Chondrocyte (in vitro differentiated cells): ENCODE results near the gene LTC4S. TPM values are rescaled to one million over a fixed set of nuclear protein-coding genes. Genes with fewer than 3 reads are reported as not detected.
A peak's percentile ranks its signal among the peaks of the same experiment; 100 is the strongest.

Source experiments
- DNase-seq: peaks from one replicate; pipeline ENCODE4 v3.0.0; 2021; ENCODE audit warnings: mixed read lengths, low spot score
- H3K27ac Mint-ChIP-seq: one replicate; pipeline ENCODE4 v1.8.0; 2021; ENCODE audit warnings: mild to moderate bottlenecking, moderate library complexity, mixed read lengths; ENCODE audit not compliant: unreplicated experiment
- H3K27me3 Mint-ChIP-seq: 2 replicates; pipeline ENCODE4 v1.8.0; 2021; ENCODE audit warnings: low read depth, mixed read lengths
- H3K36me3 Mint-ChIP-seq: 2 replicates; pipeline ENCODE4 v1.8.0; 2021; ENCODE audit warnings: low read depth, mixed read lengths
- H3K4me1 Mint-ChIP-seq: 2 replicates; pipeline ENCODE4 v1.8.0; 2021; ENCODE audit warnings: low read depth, mild to moderate bottlenecking, mixed read lengths
- H3K4me3 Mint-ChIP-seq: one replicate; pipeline ENCODE4 v1.8.0; 2021; ENCODE audit warnings: mild to moderate bottlenecking, moderate library complexity, mixed read lengths; ENCODE audit not compliant: unreplicated experiment
- H3K9me3 Mint-ChIP-seq: 2 replicates; pipeline ENCODE4 v1.8.0; 2021; ENCODE audit warnings: low read depth, mixed read lengths
- total RNA-seq: library from RNA; stranded (reverse); gene quantifications from 3 replicates; pipeline ENCODE4 v1.2.1, GENCODE V29; 2021
- TF ChIP-seq, protein P1 (sequence below): fragments of 200-600 bp; sonication (generic); IDR thresholded peaks from 2 replicates; pipeline ENCODE4 v1.5.0; 2021; ENCODE audit warnings: antibody characterized with exemption, mild to moderate bottlenecking, moderate library complexity

The LTC4S gene
- total RNA-seq, 1 donor from 2014 or later = 1.2 TPM

DNA sequence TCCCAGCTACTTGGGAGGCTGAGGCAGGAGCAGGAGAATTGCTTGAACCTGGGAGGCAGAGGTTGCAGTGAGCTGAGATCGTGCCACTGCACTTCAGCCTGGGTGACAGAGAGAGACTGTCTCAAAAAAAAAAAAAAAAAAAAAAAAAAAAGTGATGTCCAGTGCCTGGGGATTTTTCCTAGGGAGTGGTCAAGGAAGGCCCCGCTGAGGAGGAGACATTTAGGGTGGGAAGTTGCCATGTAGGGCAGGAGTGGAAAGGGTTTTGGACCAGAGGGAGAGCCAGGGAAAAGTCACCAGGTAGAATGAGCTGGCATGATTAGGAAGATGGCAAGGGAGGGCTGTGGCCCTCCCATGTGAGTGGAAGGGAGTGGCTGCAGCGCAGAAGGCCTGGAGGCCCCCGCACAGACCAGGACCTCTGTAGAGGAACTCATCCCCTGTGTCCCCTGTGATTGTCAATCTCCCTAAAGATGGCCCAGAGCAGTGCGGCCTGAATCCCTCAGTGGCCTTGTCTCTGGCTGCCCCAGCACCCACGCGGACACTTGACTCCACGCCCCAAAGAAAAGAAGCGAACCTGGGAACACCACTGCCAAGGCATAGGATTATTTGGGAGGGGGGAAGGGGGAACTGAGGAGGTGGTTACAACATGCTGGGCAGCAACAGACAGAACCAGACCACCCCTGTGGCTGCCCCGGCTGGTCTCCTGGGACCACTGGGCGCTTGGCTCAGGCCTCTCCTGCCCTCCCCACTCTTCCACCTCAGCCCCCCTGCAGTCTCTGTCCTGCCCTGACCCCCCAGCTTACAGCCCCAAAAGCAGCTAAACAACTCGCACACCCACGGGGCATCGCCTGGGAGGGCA is 24.3 kb downstream of the LTC4S start:
- peak overlapping the region; percentile 98 for H3K27ac Mint-ChIP-seq
- H3K36me3 Mint-ChIP-seq = peaks cover 5% of the 10 kb centered on the region
- no peak for DNase-seq
- H3K4me1 Mint-ChIP-seq = peaks cover 43% of the 10 kb centered on the region
- peak overlapping the region; percentile 69 for H3K4me3 Mint-ChIP-seq
- TF ChIP-seq, protein P1, sequence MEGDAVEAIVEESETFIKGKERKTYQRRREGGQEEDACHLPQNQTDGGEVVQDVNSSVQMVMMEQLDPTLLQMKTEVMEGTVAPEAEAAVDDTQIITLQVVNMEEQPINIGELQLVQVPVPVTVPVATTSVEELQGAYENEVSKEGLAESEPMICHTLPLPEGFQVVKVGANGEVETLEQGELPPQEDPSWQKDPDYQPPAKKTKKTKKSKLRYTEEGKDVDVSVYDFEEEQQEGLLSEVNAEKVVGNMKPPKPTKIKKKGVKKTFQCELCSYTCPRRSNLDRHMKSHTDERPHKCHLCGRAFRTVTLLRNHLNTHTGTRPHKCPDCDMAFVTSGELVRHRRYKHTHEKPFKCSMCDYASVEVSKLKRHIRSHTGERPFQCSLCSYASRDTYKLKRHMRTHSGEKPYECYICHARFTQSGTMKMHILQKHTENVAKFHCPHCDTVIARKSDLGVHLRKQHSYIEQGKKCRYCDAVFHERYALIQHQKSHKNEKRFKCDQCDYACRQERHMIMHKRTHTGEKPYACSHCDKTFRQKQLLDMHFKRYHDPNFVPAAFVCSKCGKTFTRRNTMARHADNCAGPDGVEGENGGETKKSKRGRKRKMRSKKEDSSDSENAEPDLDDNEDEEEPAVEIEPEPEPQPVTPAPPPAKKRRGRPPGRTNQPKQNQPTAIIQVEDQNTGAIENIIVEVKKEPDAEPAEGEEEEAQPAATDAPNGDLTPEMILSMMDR = no peak
- no peaks in the 10 kb centered on the region for H3K9me3 Mint-ChIP-seq
- H3K27me3 Mint-ChIP-seq = no peaks in the 10 kb centered on the region

DNA sequence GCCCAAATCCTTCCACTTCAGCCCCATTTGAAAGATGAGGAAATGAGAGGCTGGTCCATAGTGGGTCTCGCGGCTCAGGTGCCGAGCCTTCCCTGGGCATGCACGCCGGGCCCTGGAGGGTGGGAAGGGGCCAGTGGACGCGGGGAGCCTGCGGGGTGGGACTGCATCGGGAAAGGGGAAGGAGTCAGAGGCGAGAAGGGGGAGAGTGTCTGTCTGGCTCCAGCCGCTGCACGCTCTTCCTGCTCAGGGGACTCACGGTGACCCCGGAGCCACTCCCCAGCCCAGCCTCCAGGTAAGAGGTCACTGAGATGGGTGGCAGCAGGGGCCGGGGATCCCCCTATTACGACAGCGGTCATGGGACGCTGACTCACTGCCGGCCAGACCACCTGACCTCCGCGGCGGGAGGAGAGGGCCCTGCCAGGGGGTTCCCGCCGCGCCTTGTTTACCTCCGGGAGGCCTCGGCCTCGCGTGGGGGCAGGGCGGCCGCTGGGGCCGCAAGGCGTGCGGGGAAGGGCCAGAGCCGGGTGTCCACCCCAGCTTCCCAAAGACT is 25.0 kb downstream of the LTC4S start:
- DNase-seq = peak; percentile 97
- TF ChIP-seq, protein P1 = no peak
- Mint-ChIP-seq H3K9me3 (no peaks in the 10 kb centered on the region), H3K36me3 (peaks cover 8% of the 10 kb centered on the region), H3K4me1 (peaks cover 48% of the 10 kb centered on the region), H3K27ac (peak overlapping the region; percentile 98), H3K27me3 (no peaks in the 10 kb centered on the region), H3K4me3 (peak overlapping the region; percentile 69)

DNA sequence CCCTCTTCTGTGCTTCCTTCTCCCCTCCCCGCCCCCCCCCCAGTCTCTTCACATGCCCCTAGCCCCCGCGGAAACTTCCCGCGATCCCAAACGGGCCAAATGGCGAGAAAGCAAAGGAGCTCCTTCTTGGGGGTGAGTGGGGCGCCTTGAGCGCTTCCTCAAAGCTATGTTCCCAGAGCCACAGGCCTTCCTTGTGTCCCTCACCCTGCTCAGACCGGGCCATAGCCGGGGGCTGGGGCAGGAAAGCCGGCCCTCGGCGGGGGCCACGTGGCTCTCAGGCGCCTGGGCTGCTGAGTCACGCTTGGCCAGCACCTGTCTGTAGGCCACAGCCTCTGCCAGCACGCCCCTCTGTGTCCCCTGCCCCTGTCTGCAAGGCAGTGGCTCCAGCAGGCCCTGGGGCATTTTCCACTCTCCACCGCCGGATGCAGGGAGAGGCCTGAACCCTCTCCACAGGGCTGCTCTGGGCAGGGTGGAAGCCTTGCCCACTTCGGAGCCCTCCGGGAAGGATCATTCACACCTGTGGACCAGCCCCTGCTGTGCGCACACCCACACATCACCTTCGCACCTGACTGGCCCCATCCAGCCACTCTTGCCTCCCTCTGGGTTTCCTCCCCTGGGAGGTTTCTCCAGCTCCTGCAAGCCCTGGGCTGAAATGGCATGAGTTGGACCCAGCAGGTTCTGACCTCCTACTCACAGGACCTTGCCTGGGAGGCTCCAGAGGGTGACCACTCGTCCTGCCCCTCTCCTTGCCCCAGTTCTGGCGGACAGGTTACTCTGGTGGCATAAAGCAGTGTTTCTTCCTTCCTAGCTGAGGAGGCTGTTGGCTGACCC is 25.7 kb downstream of the LTC4S start:
- H3K9me3 Mint-ChIP-seq = no peaks in the 10 kb centered on the region
- TF ChIP-seq, protein P1 = no peak
- H3K27ac Mint-ChIP-seq = peak overlapping the region; percentile 98
- DNase-seq = peak; percentile 95
- peaks cover 10% of the 10 kb centered on the region for H3K36me3 Mint-ChIP-seq
- peaks cover 52% of the 10 kb centered on the region for H3K4me1 Mint-ChIP-seq
- H3K27me3 Mint-ChIP-seq = no peaks in the 10 kb centered on the region
- H3K4me3 Mint-ChIP-seq = peak overlapping the region; percentile 74

DNA sequence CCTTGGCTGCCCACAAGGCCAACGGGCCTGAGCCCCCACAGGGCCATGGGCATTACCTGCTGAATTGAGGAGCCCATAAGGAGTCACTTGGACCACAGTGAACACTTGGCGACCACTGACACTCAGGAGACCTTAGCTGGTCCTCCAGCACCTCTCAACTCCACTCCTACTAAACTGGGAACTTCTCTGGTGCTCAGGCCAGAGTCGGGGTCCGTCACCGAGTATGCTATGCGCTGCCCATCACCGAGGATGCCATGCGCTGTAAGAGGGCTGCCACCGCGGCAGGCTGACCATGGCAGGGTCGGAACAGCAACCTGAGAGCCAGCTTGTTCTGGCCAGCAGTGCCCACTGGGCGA is 26.3 kb downstream of the LTC4S start:
- DNase-seq = no peak
- H3K4me1 Mint-ChIP-seq = peaks cover 58% of the 10 kb centered on the region
- TF ChIP-seq, protein P1 = no peak
- peaks cover 16% of the 10 kb centered on the region for H3K36me3 Mint-ChIP-seq
- no peaks in the 10 kb centered on the region for H3K27me3 Mint-ChIP-seq
- H3K9me3 Mint-ChIP-seq = no peaks in the 10 kb centered on the region
- peak overlapping the region; percentile 74 for H3K4me3 Mint-ChIP-seq
- peak overlapping the region; percentile 98 for H3K27ac Mint-ChIP-seq
